D341Med (cell line): ENCODE results near the gene ATP5MK.
"Not testable (repeated sequence)": the region's sequence is repeated elsewhere in the genome, so short reads cannot be mapped to it uniquely, and the experiment has no call there.

Experiments
- DNase-seq: peaks from one replicate; pipeline ENCODE4 v3.0.0; 2012; ENCODE audit warnings: low spot score

The ATP5MK gene

GRCh38 chr10:103396789-103397087 is 463 bp upstream of the ATP5MK start:
- no peak for DNase-seq

GRCh38 chr10:103395754-103396066 is 565 bp downstream of the ATP5MK start:
- DNase-seq: no peak

- DNase-seq: no peak
Measured at GRCh38 chr10:103394180-103394579, 2.1 kb downstream of the ATP5MK start.

- DNase-seq: no peak
Measured at GRCh38 chr10:103382769-103383168, 13.5 kb downstream of the ATP5MK start.

GRCh38 chr10:103374263-103374662 is 22.0 kb downstream of the ATP5MK start:
- DNase-seq: no peak

GRCh38 chr10:103373544-103373943 is 22.7 kb downstream of the ATP5MK start:
- no peak for DNase-seq

- peak; percentile 82 for DNase-seq
Measured at GRCh38 chr10:103367782-103368518, 28.3 kb downstream of the ATP5MK start, which contains the start of gene TAF5. Gene TAF5 (plus strand): TSS chr10:103367976. CDS start chr10:103367990, 14 bp downstream.

GRCh38 chr10:103367379-103367781 is 28.9 kb downstream of the ATP5MK start:
- no peak for DNase-seq

GRCh38 chr10:103360791-103361190 is 35.5 kb downstream of the ATP5MK start:
- not testable (repeated sequence) for DNase-seq

GRCh38 chr10:103359493-103359892 is 36.8 kb downstream of the ATP5MK start:
- DNase-seq: not testable (repeated sequence)

- DNase-seq: no peak
Measured at GRCh38 chr10:103355906-103356599, 40.2 kb downstream of the ATP5MK start.

GRCh38 chr10:103354567-103354966 is 41.7 kb downstream of the ATP5MK start:
- DNase-seq: not testable (repeated sequence)

- no peak for DNase-seq
Measured at GRCh38 chr10:103353281-103353680, 43.0 kb downstream of the ATP5MK start.

- peak; percentile 93 for DNase-seq
Measured at GRCh38 chr10:103350517-103351260, 45.6 kb downstream of the ATP5MK start, which contains the start of gene PCGF6. Gene PCGF6 (minus strand): TSS chr10:103351140. CDS start chr10:103351066, 74 bp downstream.

- no peak for DNase-seq
Measured at GRCh38 chr10:103350175-103350516, 46.1 kb downstream of the ATP5MK start.
